ENCODE measurements around the gene SDK2. TPM values are rescaled to one million over a fixed set of nuclear protein-coding genes. Genes with fewer than 3 reads are reported as not detected.

The SDK2 gene
- total RNA-seq, 2 donors from 2014 or later = 0.08 to 0.14 TPM

- Mint-ChIP-seq H3K27me3 (peaks cover 0 to 5% of the 10 kb centered on the region in 2 donors), H3K9me3 (no peaks in the 10 kb centered on the region), H3K36me3 (no peaks in the 10 kb centered on the region), H3K4me3 (no peak overlapping the region), H3K4me1 (ENCODE audit: low read depth in 2 of 2) (peaks cover 21 to 23% of the 10 kb centered on the region in 2 donors), H3K27ac (peak overlapping the region in 1 of 2 donors; percentile 45)
- no peak for ATAC-seq
- DNase-seq (ENCODE audit: low spot score) = no peak
Measured at GRCh38 chr17:73293480-73293911, 350.7 kb downstream of the SDK2 start.

GRCh38 chr17:73293031-73293430 lies 351.2 kb downstream of the SDK2 start:
- ATAC-seq (no peak), DNase-seq (ENCODE audit: low spot score) (no peak)
- Mint-ChIP-seq H3K9me3 (no peaks in the 10 kb centered on the region), H3K36me3 (no peaks in the 10 kb centered on the region), H3K4me3 (no peak overlapping the region), H3K27me3 (peaks cover 0 to 5% of the 10 kb centered on the region in 2 donors), H3K27ac (peak overlapping the region in 1 of 2 donors; percentile 45), H3K4me1 (ENCODE audit: low read depth in 2 of 2) (peaks cover 21 to 23% of the 10 kb centered on the region in 2 donors)

GRCh38 chr17:73292031-73292531 lies 352.2 kb downstream of the SDK2 start:
- H3K4me3 Mint-ChIP-seq = no peak overlapping the region
- H3K27ac Mint-ChIP-seq = no peak overlapping the region
- H3K4me1 Mint-ChIP-seq (ENCODE audit: low read depth in 2 of 2) = peaks cover 21 to 23% of the 10 kb centered on the region in 2 donors
- H3K36me3 Mint-ChIP-seq = no peaks in the 10 kb centered on the region
- H3K27me3 Mint-ChIP-seq = peaks cover 0 to 5% of the 10 kb centered on the region in 2 donors
- DNase-seq (ENCODE audit: low spot score) = no peak
- no peaks in the 10 kb centered on the region for H3K9me3 Mint-ChIP-seq
- ATAC-seq = no peak

- Mint-ChIP-seq H3K36me3 (no peaks in the 10 kb centered on the region), H3K27me3 (peaks cover 0 to 5% of the 10 kb centered on the region in 2 donors), H3K27ac (peak overlapping the region; percentile 30 to 85), H3K4me1 (ENCODE audit: low read depth in 2 of 2) (peaks cover 21 to 23% of the 10 kb centered on the region in 2 donors), H3K4me3 (peak overlapping the region; percentile 53), H3K9me3 (no peaks in the 10 kb centered on the region)
- peak; percentile 83 for ATAC-seq
- DNase-seq (ENCODE audit: low spot score) = no peak
Measured at GRCh38 chr17:73291260-73291801, 352.9 kb downstream of the SDK2 start.

- no peak for DNase-seq (ENCODE audit: low spot score)
- H3K4me1 Mint-ChIP-seq (ENCODE audit: low read depth in 2 of 2) = peaks cover 21 to 23% of the 10 kb centered on the region in 2 donors
- no peaks in the 10 kb centered on the region for H3K9me3 Mint-ChIP-seq
- H3K27me3 Mint-ChIP-seq = peaks cover 0 to 5% of the 10 kb centered on the region in 2 donors
- H3K36me3 Mint-ChIP-seq = no peaks in the 10 kb centered on the region
- peak overlapping the region; percentile 53 for H3K4me3 Mint-ChIP-seq
- peak in 1 of 2 donors; percentile 21 for ATAC-seq
- peak overlapping the region; percentile 30 to 85 for H3K27ac Mint-ChIP-seq
Measured at GRCh38 chr17:73290399-73291259, 353.6 kb downstream of the SDK2 start.

- Mint-ChIP-seq H3K4me3 (no peak overlapping the region), H3K9me3 (no peaks in the 10 kb centered on the region), H3K36me3 (no peaks in the 10 kb centered on the region), H3K4me1 (ENCODE audit: low read depth in 2 of 2) (peaks cover 21 to 23% of the 10 kb centered on the region in 2 donors), H3K27ac (no peak overlapping the region), H3K27me3 (peaks cover 0 to 5% of the 10 kb centered on the region in 2 donors)
- ATAC-seq (no peak), DNase-seq (ENCODE audit: low spot score) (no peak)
Measured at GRCh38 chr17:73289549-73290254, 354.5 kb downstream of the SDK2 start.

- Mint-ChIP-seq H3K4me3 (no peak overlapping the region), H3K27me3 (peaks cover 0 to 5% of the 10 kb centered on the region in 2 donors), H3K27ac (no peak overlapping the region), H3K9me3 (no peaks in the 10 kb centered on the region), H3K36me3 (no peaks in the 10 kb centered on the region), H3K4me1 (ENCODE audit: low read depth in 2 of 2) (peaks cover 21 to 23% of the 10 kb centered on the region in 2 donors)
- DNase-seq (ENCODE audit: low spot score) = no peak
- ATAC-seq = no peak
Measured at GRCh38 chr17:73288534-73289302, 355.5 kb downstream of the SDK2 start.

GRCh38 chr17:73286863-73287296 lies 357.4 kb downstream of the SDK2 start:
- Mint-ChIP-seq H3K27me3 (peaks cover 0 to 5% of the 10 kb centered on the region in 2 donors), H3K4me3 (no peak overlapping the region), H3K36me3 (no peaks in the 10 kb centered on the region), H3K4me1 (ENCODE audit: low read depth in 2 of 2) (peaks cover 17 to 23% of the 10 kb centered on the region in 2 donors), H3K9me3 (no peaks in the 10 kb centered on the region), H3K27ac (no peak overlapping the region)
- ATAC-seq (no peak), DNase-seq (ENCODE audit: low spot score) (no peak)

- peaks cover 10 to 18% of the 10 kb centered on the region in 2 donors for H3K4me1 Mint-ChIP-seq (ENCODE audit: low read depth in 2 of 2)
- H3K9me3 Mint-ChIP-seq = no peaks in the 10 kb centered on the region
- H3K27ac Mint-ChIP-seq = no peak overlapping the region
- no peaks in the 10 kb centered on the region for H3K36me3 Mint-ChIP-seq
- H3K4me3 Mint-ChIP-seq = no peak overlapping the region
- DNase-seq (ENCODE audit: low spot score) (no peak), ATAC-seq (no peak)
- peaks cover 0 to 5% of the 10 kb centered on the region in 2 donors for H3K27me3 Mint-ChIP-seq
Measured at GRCh38 chr17:73285916-73286862, 358.1 kb downstream of the SDK2 start.

GRCh38 chr17:73285603-73285908 lies 358.7 kb downstream of the SDK2 start:
- H3K27ac Mint-ChIP-seq = no peak overlapping the region
- no peak overlapping the region for H3K4me3 Mint-ChIP-seq
- DNase-seq (ENCODE audit: low spot score) = no peak
- no peaks in the 10 kb centered on the region for H3K36me3 Mint-ChIP-seq
- no peak for ATAC-seq
- H3K4me1 Mint-ChIP-seq (ENCODE audit: low read depth in 2 of 2) = peaks cover 4 to 12% of the 10 kb centered on the region in 2 donors
- peaks cover 0 to 5% of the 10 kb centered on the region in 2 donors for H3K27me3 Mint-ChIP-seq
- H3K9me3 Mint-ChIP-seq = no peaks in the 10 kb centered on the region

GRCh38 chr17:73284906-73285602 lies 359.2 kb downstream of the SDK2 start:
- H3K36me3 Mint-ChIP-seq = no peaks in the 10 kb centered on the region
- peaks cover 0 to 8% of the 10 kb centered on the region in 2 donors for H3K4me1 Mint-ChIP-seq (ENCODE audit: low read depth in 2 of 2)
- H3K27ac Mint-ChIP-seq = no peak overlapping the region
- H3K27me3 Mint-ChIP-seq = peaks cover 0 to 2% of the 10 kb centered on the region in 2 donors
- DNase-seq (ENCODE audit: low spot score) (no peak), ATAC-seq (no peak)
- H3K9me3 Mint-ChIP-seq = no peaks in the 10 kb centered on the region
- H3K4me3 Mint-ChIP-seq = no peak overlapping the region

Data from natural killer cell treated with Interleukin-12 subunit alpha and Interleukin-12 subunit beta and Interleukin-15 and Interleukin-18, amount 100 ng/mL, for 72 hours (primary cell).